GM23248 (cell line): ENCODE results near the gene TULP4. TPM values are rescaled to one million over a fixed set of nuclear protein-coding genes. Genes with fewer than 3 reads are reported as not detected.

ENCODE experiments used
- DNase-seq: peaks from one replicate; pipeline ENCODE4 v3.0.0-alpha.2; 2015
- H2AFZ ChIP-seq: fragments of 200-600 bp; sonication (generic); 2 replicates; pipeline ENCODE4 v1.6.1; 2016; ENCODE audit warnings: antibody characterized with exemption
- H3F3A ChIP-seq: fragments of 200-600 bp; sonication (generic); 2 replicates; pipeline ENCODE4 v1.6.1; 2016; ENCODE audit warnings: mild to moderate bottlenecking, antibody characterized with exemption, mixed run types; ENCODE audit not compliant: insufficient read depth
- H3K27ac ChIP-seq: fragments of 200-600 bp; sonication (generic); 2 replicates; pipeline ENCODE4 v1.5.1; 2016; ENCODE audit warnings: mild to moderate bottlenecking
- H3K27me3 ChIP-seq: fragments of 200-600 bp; sonication (generic); replicated peaks from 2 replicates; pipeline ENCODE4 v1.6.1; 2016; ENCODE audit warnings: mild to moderate bottlenecking; ENCODE audit not compliant: insufficient read depth
- H3K36me3 ChIP-seq: fragments of 200-600 bp; sonication (generic); 2 replicates; pipeline ENCODE4 v1.6.1; 2016; ENCODE audit warnings: low read depth, mild to moderate bottlenecking
- H3K4me1 ChIP-seq: fragments of 200-600 bp; sonication (generic); 2 replicates; pipeline ENCODE4 v1.6.1; 2016; ENCODE audit warnings: mild to moderate bottlenecking; ENCODE audit not compliant: insufficient read depth
- H3K4me2 ChIP-seq: fragments of 200-600 bp; sonication (generic); one replicate; pipeline ENCODE4 v1.6.1; 2016; ENCODE audit warnings: mild to moderate bottlenecking; ENCODE audit not compliant: unreplicated experiment
- H3K4me3 ChIP-seq: fragments of 200-600 bp; sonication (generic); 2 replicates; pipeline ENCODE4 v1.5.1; 2016; ENCODE audit warnings: mild to moderate bottlenecking
- H3K79me2 ChIP-seq: fragments of 200-600 bp; sonication (generic); 2 replicates; pipeline ENCODE4 v1.6.1; 2016; ENCODE audit warnings: mild to moderate bottlenecking; ENCODE audit not compliant: insufficient read depth
- H3K9ac ChIP-seq: fragments of 200-600 bp; sonication (generic); 2 replicates; pipeline ENCODE4 v1.6.1; 2016; ENCODE audit warnings: mild to moderate bottlenecking
- H3K9me2 ChIP-seq: fragments of 200-600 bp; sonication (generic); 2 replicates; pipeline ENCODE4 v1.6.1; 2016; ENCODE audit warnings: mixed run types, mild to moderate bottlenecking, moderate library complexity; ENCODE audit not compliant: insufficient read depth
- H3K9me3 ChIP-seq: fragments of 200-600 bp; sonication (generic); one replicate; pipeline ENCODE4 v1.6.1; 2017; ENCODE audit warnings: low read depth
- H4K20me1 ChIP-seq: fragments of 200-600 bp; sonication (generic); 2 replicates; pipeline ENCODE4 v1.6.0; 2016; ENCODE audit not compliant: insufficient read depth
- EZH2 ChIP-seq: fragments of 200-600 bp; sonication (generic); IDR thresholded peaks from 2 replicates; pipeline ENCODE4 v1.6.1; 2018; ENCODE audit warnings: antibody characterized with exemption, mild to moderate bottlenecking; ENCODE audit not compliant: insufficient read depth, poor library complexity, severe bottlenecking
- EZH2phosphoT487 ChIP-seq: fragments of 200-600 bp; sonication (generic); IDR thresholded peaks from 2 replicates; pipeline ENCODE4 v1.6.1; 2018; ENCODE audit warnings: antibody characterized with exemption, moderate library complexity, mild to moderate bottlenecking, low read depth; ENCODE audit not compliant: insufficient read depth
- WGBS, 2 experiments: methylation state at CpG; one replicate each; pipeline ENCODE4 v1.1.6; 2015 to 2017; ENCODE audit warnings: low lambda C conversion rate in 2 of 2, low coverage in 1 of 2; ENCODE audit errors: missing lambda C conversion rate in 2 of 2; 5-methylcytosine and 5-hydroxymethylcytosine counted together
- in situ Hi-C: fragments of 300-500 bp; cut with MboI; formaldehyde crosslinking; loops from 2 replicates; pipeline ENCODE4 v1.15.0; 2020
- polyA plus RNA-seq: library from polyadenylated mRNA; unstranded; fragments of >200 nt; fragmentation: Nextera tagmentation; extraction: Ambion mirVana; gene quantifications from 2 replicates; pipeline ENCODE4 v1.2.1, GENCODE V29; 2016
- total RNA-seq: library from RNA; depleted of rRNA; stranded (reverse); fragments of >200 nt; shearing (Covaris generic); gene quantifications from 2 replicates; pipeline ENCODE4 v1.2.3, GENCODE V29; 2014

Gene TULP4
- total and polyA plus RNA-seq, 2 experiments from 2014 or later = 21.5 to 38.7 TPM

- H3K27ac ChIP-seq = no peak overlapping the region
- DNase-seq = no peak
- no peak overlapping the region for H3K4me3 ChIP-seq
- peaks cover 2% of the 10 kb centered on the region; the same call in 1 of the 2 replicates for H3K4me1 ChIP-seq
- H3K27me3 ChIP-seq = no peaks in the 10 kb centered on the region
- H3K36me3 ChIP-seq = no peaks in the 10 kb centered on the region
- in situ Hi-C loops = no loop called here
- H2AFZ ChIP-seq = no peak overlapping the region
- no peaks in the 10 kb centered on the region for H3K9me3 ChIP-seq
- 26 to 51% methylated on average over 2 of the region's 2 CpGs for WGBS, 2 experiments
- TF ChIP-seq EZH2 = no peak
- TF ChIP-seq EZH2phosphoT487 = no peak
- H3K4me2 ChIP-seq = no peak overlapping the region
- H3K79me2 ChIP-seq = peaks cover 66% of the 10 kb centered on the region
- no peaks in the 10 kb centered on the region for H3F3A ChIP-seq
- H3K9ac ChIP-seq = no peak overlapping the region
- no peaks in the 10 kb centered on the region for H4K20me1 ChIP-seq
- no peaks in the 10 kb centered on the region for H3K9me2 ChIP-seq
Observed at GRCh38 chr6:158268361-158269147, 43.7 kb upstream of the TULP4 start.

- H3K9ac ChIP-seq = no peak overlapping the region
- no peaks in the 10 kb centered on the region for H3K27me3 ChIP-seq
- no peak for DNase-seq
- no peak overlapping the region for H3K4me2 ChIP-seq
- H4K20me1 ChIP-seq = no peaks in the 10 kb centered on the region
- no peaks in the 10 kb centered on the region for H3K36me3 ChIP-seq
- no peak overlapping the region for H3K4me3 ChIP-seq
- no peaks in the 10 kb centered on the region for H3K9me2 ChIP-seq
- TF ChIP-seq EZH2 (no peak), EZH2phosphoT487 (no peak)
- peaks cover 2% of the 10 kb centered on the region; the same call in 1 of the 2 replicates for H3K4me1 ChIP-seq
- no peak overlapping the region for H3K27ac ChIP-seq
- peaks cover 62% of the 10 kb centered on the region for H3K79me2 ChIP-seq
- no peaks in the 10 kb centered on the region for H3F3A ChIP-seq
- 95 to 98% methylated on average over 3 of the region's 3 CpGs for WGBS, 2 experiments
- no peak overlapping the region for H2AFZ ChIP-seq
- in situ Hi-C loops = no loop called here
- H3K9me3 ChIP-seq = no peaks in the 10 kb centered on the region
Observed at GRCh38 chr6:158269657-158270056, 42.6 kb upstream of the TULP4 start.

- H4K20me1 ChIP-seq = no peaks in the 10 kb centered on the region
- no peaks in the 10 kb centered on the region for H3K27me3 ChIP-seq
- no peak overlapping the region for H3K4me3 ChIP-seq
- H3K9ac ChIP-seq = no peak overlapping the region
- no peaks in the 10 kb centered on the region for H3K36me3 ChIP-seq
- no peak overlapping the region for H2AFZ ChIP-seq
- H3K9me3 ChIP-seq = no peaks in the 10 kb centered on the region
- H3K9me2 ChIP-seq = no peaks in the 10 kb centered on the region
- in situ Hi-C loops = no loop called here
- H3K4me1 ChIP-seq = peaks cover 2% of the 10 kb centered on the region; the same call in 1 of the 2 replicates
- TF ChIP-seq EZH2phosphoT487 (no peak), EZH2 (no peak)
- WGBS, 2 experiments = 92 to 96% methylated on average over 10 to 11 of the region's 11 CpGs
- H3K79me2 ChIP-seq = peaks cover 67% of the 10 kb centered on the region
- no peak overlapping the region for H3K27ac ChIP-seq
- no peak overlapping the region for H3K4me2 ChIP-seq
- no peak for DNase-seq
- no peaks in the 10 kb centered on the region for H3F3A ChIP-seq
Observed at GRCh38 chr6:158270389-158271127, 41.7 kb upstream of the TULP4 start.

GRCh38 chr6:158272324-158272723, 39.9 kb upstream of the TULP4 start:
- Histone ChIP-seq H3K4me1 (peaks cover 2% of the 10 kb centered on the region; the same call in 1 of the 2 replicates), H3K27me3 (no peaks in the 10 kb centered on the region), H3K9me2 (no peaks in the 10 kb centered on the region), H3K79me2 (peaks cover 63% of the 10 kb centered on the region), H3F3A (no peaks in the 10 kb centered on the region), H3K9ac (no peak overlapping the region), H3K4me3 (no peak overlapping the region), H3K9me3 (no peaks in the 10 kb centered on the region), H3K36me3 (no peaks in the 10 kb centered on the region), H4K20me1 (no peaks in the 10 kb centered on the region), H3K27ac (no peak overlapping the region), H2AFZ (no peak overlapping the region), H3K4me2 (no peak overlapping the region)
- TF ChIP-seq EZH2phosphoT487 = no peak
- TF ChIP-seq EZH2 = no peak
- 94 to 100% methylated on average over 1 of the region's 1 CpG for WGBS, 2 experiments
- in situ Hi-C loops = no loop called here
- DNase-seq = no peak
